Activated CD4-positive, alpha-beta T cell treated with anti-CD3 and anti-CD28 coated beads for 4 hours (primary cell): ENCODE results near the gene MOGAT2.

Source experiments
- DNase-seq, 2 donors: peaks; one replicate each; pipeline ENCODE4 v3.0.0-alpha.2; 2020

The MOGAT2 gene

GRCh38 chr11:75781296-75781695 is 63.7 kb downstream of the MOGAT2 start:
- no peak for DNase-seq

- no peak for DNase-seq
Observed at GRCh38 chr11:75781831-75782230, 64.2 kb downstream of the MOGAT2 start.
